ENCODE measurements around the gene DPP9.

DNA sequence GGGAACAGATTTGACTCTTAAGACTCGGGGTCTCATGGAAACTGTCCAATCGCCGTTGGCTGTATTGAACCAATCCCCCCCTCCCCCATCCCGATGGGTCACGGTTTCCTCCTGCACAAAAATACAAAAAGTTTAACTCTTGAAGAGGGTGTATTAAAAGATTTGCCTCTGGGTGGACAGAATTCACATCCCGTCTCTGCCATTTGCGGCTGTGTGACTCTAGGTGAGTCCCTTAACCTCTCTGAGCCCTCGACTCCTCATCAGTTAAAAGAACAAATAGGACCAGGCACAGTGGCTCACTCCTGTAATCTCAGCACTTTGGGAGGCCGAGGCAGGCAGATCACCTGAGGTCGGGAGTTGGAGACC lies 36.6 kb upstream of the DPP9 start:
- TF ChIP-seq, protein P1, sequence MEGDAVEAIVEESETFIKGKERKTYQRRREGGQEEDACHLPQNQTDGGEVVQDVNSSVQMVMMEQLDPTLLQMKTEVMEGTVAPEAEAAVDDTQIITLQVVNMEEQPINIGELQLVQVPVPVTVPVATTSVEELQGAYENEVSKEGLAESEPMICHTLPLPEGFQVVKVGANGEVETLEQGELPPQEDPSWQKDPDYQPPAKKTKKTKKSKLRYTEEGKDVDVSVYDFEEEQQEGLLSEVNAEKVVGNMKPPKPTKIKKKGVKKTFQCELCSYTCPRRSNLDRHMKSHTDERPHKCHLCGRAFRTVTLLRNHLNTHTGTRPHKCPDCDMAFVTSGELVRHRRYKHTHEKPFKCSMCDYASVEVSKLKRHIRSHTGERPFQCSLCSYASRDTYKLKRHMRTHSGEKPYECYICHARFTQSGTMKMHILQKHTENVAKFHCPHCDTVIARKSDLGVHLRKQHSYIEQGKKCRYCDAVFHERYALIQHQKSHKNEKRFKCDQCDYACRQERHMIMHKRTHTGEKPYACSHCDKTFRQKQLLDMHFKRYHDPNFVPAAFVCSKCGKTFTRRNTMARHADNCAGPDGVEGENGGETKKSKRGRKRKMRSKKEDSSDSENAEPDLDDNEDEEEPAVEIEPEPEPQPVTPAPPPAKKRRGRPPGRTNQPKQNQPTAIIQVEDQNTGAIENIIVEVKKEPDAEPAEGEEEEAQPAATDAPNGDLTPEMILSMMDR (IDR thresholded peaks at IDR 0.05) = no peak
- no peak for TF ChIP-seq POLR2A (IDR thresholded peaks at IDR 0.05)

All from lower leg skin (tissue), 3 donors.